ENCODE data around the gene BANF1. TPM values are rescaled to one million over a fixed set of nuclear protein-coding genes. Genes with fewer than 3 reads are reported as not detected.
A peak's percentile ranks its signal among the peaks of the same experiment; 100 is the strongest.

The BANF1 gene
- 100 to 1,000 TPM; 158 to 245 TPM for total RNA-seq

DNA sequence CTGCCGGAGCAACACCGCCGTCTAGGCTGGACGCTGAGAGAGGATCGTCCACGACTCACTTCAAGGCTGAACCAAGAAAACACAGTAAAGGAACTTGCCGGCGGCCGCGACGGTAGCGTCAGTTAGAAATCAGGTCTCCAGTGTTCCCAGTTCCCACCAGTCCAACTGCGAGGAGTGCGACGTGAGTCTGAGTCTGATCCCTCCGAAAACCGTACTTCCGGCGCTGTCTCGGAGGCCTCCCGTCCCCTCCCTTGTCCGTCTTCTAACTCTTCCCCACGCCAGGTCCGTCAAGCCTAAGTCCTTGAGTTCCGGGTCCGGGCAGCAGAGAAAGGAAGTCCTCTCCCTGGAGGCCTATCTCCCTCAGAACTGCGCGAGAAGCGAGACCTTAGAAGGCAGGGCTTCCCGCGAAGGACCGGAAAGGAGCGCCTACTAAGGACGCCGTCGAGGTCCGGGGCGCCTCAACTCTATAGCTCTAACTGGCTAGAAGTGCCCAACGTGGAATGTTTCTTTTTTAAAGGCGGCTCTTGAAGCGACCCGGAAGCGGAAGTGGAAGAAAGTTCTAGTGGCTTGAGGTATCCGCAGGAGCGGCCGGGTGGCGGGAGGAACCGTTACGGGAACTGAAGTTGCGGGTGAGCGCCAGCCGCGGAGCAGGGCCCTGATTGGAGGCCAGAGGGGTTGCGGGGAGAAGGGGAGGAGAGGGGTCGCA, at the start of gene BANF1, which contains the start of gene EIF1AD:
BANF1 (plus strand) TSS at position 562 of the 706 bp plus-strand sequence. CDS start 748 bp downstream, outside the sequence.
EIF1AD (minus strand) TSS at position 216 of the 706 bp plus-strand sequence. CDS start 1,768 bp downstream, outside the sequence.
- Mint-ChIP-seq H3K4me1 (peaks cover 6% of the 10 kb centered on the region), H3K9me3 (no peaks in the 10 kb centered on the region), H3K27me3 (no peaks in the 10 kb centered on the region), H3K36me3 (ENCODE audit: low read depth) (peaks cover 88% of the 10 kb centered on the region), H3K4me3 (peak within 1 kb of the TSS; percentile 100), H3K27ac (peak within 1 kb of the TSS; percentile 99)
- peak; percentile 86 for ATAC-seq (replicated peaks)

- Mint-ChIP-seq H3K4me1 (no peaks in the 10 kb centered on the region), H3K27ac (no peak overlapping the region), H3K27me3 (no peaks in the 10 kb centered on the region), H3K4me3 (no peak overlapping the region), H3K36me3 (ENCODE audit: low read depth) (no peaks in the 10 kb centered on the region), H3K9me3 (no peaks in the 10 kb centered on the region)
- no peak for ATAC-seq (replicated peaks)
Measured at GRCh38 chr11:65953471-65953870, 48.8 kb upstream of the BANF1 start.

DNA sequence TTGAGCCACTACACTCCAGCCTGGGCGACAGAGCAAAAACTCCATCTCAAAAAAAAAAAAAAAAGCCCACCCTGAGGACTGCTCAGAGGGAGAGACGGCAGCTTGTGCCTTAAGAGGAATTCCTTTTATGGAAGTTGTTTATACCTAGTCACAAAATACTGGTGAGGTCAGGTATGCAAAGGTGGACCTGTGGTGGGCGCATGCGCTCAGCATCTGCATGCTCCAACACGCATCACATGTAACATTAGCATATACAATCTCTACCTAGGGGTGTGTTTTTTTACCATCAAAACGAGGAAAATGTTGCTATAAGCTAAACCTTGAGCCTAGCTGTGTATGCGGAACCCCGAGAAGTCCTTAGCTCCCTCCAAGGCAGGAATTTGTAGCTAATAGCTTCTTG, 47.5 kb upstream of the BANF1 start:
- no peak overlapping the region for H3K4me3 Mint-ChIP-seq
- H3K27me3 Mint-ChIP-seq: no peaks in the 10 kb centered on the region
- H3K9me3 Mint-ChIP-seq: no peaks in the 10 kb centered on the region
- no peak overlapping the region for H3K27ac Mint-ChIP-seq
- no peaks in the 10 kb centered on the region for H3K36me3 Mint-ChIP-seq (ENCODE audit: low read depth)
- ATAC-seq (replicated peaks): no peak
- no peaks in the 10 kb centered on the region for H3K4me1 Mint-ChIP-seq

- peak overlapping the region; percentile 90 for H3K27ac Mint-ChIP-seq
Measured at GRCh38 chr11:65958291-65958690, 44.0 kb upstream of the BANF1 start.

GRCh38 chr11:65958774-65959420, 43.4 kb upstream of the BANF1 start:
- ATAC-seq (replicated peaks): no peak
- no peaks in the 10 kb centered on the region for H3K9me3 Mint-ChIP-seq
- H3K27ac Mint-ChIP-seq: peak overlapping the region; percentile 90
- no peak overlapping the region for H3K4me3 Mint-ChIP-seq
- H3K4me1 Mint-ChIP-seq: peaks cover 13% of the 10 kb centered on the region
- H3K36me3 Mint-ChIP-seq (ENCODE audit: low read depth): peaks cover 24% of the 10 kb centered on the region
- no peaks in the 10 kb centered on the region for H3K27me3 Mint-ChIP-seq

More at GRCh38 chr11:65958291-65958690, 44.0 kb upstream of the BANF1 start:
- Mint-ChIP-seq H3K4me1 (peaks cover 12% of the 10 kb centered on the region), H3K9me3 (no peaks in the 10 kb centered on the region), H3K4me3 (peak overlapping the region; percentile 71), H3K27me3 (no peaks in the 10 kb centered on the region), H3K36me3 (ENCODE audit: low read depth) (peaks cover 18% of the 10 kb centered on the region)
- no peak for ATAC-seq (replicated peaks)

GRCh38 chr11:65960824-65961266, 41.5 kb upstream of the BANF1 start:
- H3K27ac Mint-ChIP-seq: peak overlapping the region; percentile 90
- H3K4me1 Mint-ChIP-seq: peaks cover 15% of the 10 kb centered on the region
- H3K36me3 Mint-ChIP-seq (ENCODE audit: low read depth): peaks cover 43% of the 10 kb centered on the region
- H3K27me3 Mint-ChIP-seq: no peaks in the 10 kb centered on the region
- no peaks in the 10 kb centered on the region for H3K9me3 Mint-ChIP-seq
- H3K4me3 Mint-ChIP-seq: peak overlapping the region; percentile 94
- peak; percentile 1 for ATAC-seq (replicated peaks)

DNA sequence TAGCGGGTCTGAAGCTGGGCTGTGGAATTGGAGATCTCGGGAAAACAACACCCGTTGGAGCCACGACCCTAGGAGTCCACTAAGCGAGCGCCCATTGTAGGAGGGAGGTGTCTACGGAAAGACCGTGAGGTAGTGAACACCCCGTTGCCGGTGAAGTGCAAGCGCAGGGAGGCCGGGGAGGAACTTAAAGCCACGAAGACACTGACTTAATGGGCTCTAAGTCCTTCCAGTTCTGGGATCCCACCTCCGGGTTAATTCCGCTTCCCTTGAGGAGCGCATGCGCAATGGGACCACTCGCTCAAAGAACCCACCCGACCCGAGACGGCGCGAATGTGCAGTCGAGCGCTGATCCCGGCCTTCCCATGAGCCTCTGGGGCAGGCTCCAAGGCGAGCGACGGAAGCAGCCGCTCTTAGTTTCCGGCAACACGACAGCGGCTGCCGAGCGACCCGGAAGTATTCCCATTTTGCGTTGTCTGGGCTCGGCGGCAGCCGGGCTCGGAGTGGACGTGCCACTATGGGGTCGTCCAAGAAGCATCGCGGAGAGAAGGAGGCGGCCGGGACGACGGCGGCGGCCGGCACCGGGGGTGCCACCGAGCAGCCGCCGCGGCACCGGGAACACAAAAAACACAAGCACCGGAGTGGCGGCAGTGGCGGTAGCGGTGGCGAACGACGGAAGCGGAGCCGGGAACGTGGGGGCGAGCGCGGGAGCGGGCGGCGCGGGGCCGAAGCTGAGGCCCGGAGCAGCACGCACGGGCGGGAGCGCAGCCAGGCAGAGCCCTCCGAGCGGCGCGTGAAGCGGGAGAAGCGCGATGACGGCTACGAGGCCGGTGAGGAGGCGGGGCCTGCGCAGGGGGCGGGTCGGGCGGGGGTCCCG, 40.8 kb upstream of the BANF1 start, which contains the start of gene SART1:
SART1 (plus strand) TSS at position 468 of the 874 bp plus-strand sequence; CDS start at position 515, 47 bp downstream.
- peak; percentile 93 for ATAC-seq (replicated peaks)
- Mint-ChIP-seq H3K36me3 (ENCODE audit: low read depth) (peaks cover 50% of the 10 kb centered on the region), H3K27me3 (no peaks in the 10 kb centered on the region), H3K9me3 (no peaks in the 10 kb centered on the region), H3K4me1 (peaks cover 17% of the 10 kb centered on the region), H3K4me3 (peak within 1 kb of the TSS; percentile 94), H3K27ac (peak within 1 kb of the TSS; percentile 90)

DNA sequence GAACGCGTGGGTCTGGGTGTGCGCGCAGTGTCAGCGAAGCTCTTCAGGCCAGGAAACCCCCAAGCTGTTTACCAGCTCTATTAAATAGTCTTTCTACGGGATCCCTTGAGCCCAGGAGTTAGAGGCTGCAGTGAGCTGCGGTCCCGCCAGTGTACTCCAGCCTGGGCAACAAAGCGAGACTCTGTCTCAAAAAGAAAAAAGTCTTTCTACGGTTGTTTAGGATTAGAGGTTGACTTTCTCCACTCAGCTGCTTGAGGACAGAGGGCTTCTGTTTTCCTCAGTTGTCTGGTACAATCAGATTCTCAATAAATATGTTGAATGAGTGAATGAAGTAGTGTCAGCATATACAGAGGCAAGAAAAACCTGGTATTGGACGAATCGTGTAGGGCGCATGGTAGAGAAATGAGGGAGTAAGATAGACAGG, 40.1 kb upstream of the BANF1 start:
- peak overlapping the region; percentile 90 for H3K27ac Mint-ChIP-seq
- no peak for ATAC-seq (replicated peaks)
- peaks cover 56% of the 10 kb centered on the region for H3K36me3 Mint-ChIP-seq (ENCODE audit: low read depth)

GRCh38 chr11:65964906-65965305, 37.4 kb upstream of the BANF1 start:
- Mint-ChIP-seq H3K27ac (no peak overlapping the region), H3K9me3 (no peaks in the 10 kb centered on the region), H3K4me3 (no peak overlapping the region), H3K27me3 (no peaks in the 10 kb centered on the region), H3K36me3 (ENCODE audit: low read depth) (peaks cover 84% of the 10 kb centered on the region), H3K4me1 (peaks cover 26% of the 10 kb centered on the region)
- ATAC-seq (replicated peaks): no peak

More for the DNA sequence above, 40.1 kb upstream of the BANF1 start:
- no peaks in the 10 kb centered on the region for H3K27me3 Mint-ChIP-seq
- H3K4me1 Mint-ChIP-seq: peaks cover 17% of the 10 kb centered on the region
- H3K4me3 Mint-ChIP-seq: peak overlapping the region; percentile 94
- no peaks in the 10 kb centered on the region for H3K9me3 Mint-ChIP-seq

- ATAC-seq (replicated peaks): no peak
- no peak overlapping the region for H3K4me3 Mint-ChIP-seq
- no peaks in the 10 kb centered on the region for H3K9me3 Mint-ChIP-seq
- H3K27ac Mint-ChIP-seq: no peak overlapping the region
- no peaks in the 10 kb centered on the region for H3K27me3 Mint-ChIP-seq
- peaks cover 92% of the 10 kb centered on the region for H3K36me3 Mint-ChIP-seq (ENCODE audit: low read depth)
- H3K4me1 Mint-ChIP-seq: peaks cover 26% of the 10 kb centered on the region
Measured at GRCh38 chr11:65965986-65966762, 36.1 kb upstream of the BANF1 start.

DNA sequence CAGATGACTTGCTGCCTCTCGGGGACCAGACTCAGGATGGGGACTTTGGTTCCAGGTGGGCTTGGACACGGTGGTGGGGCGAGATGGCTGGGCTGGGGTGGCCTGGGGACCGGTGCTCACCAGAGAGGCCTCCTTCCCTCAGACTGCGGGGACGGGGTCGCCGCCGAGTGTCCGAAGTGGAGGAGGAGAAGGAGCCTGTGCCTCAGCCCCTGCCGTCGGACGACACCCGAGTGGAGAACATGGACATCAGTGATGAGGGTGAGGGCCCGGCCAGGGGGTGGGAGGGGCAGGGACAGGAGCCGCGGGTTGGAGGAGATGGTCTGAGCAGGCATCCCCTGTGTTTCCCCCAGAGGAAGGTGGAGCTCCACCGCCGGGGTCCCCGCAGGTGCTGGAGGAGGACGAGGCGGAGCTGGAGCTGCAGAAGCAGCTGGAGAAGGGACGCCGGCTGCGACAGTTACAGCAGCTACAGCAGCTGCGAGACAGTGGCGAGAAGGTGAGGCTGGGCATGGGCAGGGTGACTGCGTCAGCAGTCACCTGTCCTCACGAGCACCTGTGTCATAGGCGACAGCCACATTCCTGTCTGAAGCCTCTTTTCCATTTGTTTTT, 34.9 kb upstream of the BANF1 start:
- no peak for ATAC-seq (replicated peaks)
- Mint-ChIP-seq H3K27me3 (no peaks in the 10 kb centered on the region), H3K9me3 (no peaks in the 10 kb centered on the region), H3K4me1 (peaks cover 23% of the 10 kb centered on the region), H3K27ac (no peak overlapping the region), H3K36me3 (ENCODE audit: low read depth) (peaks cover 94% of the 10 kb centered on the region), H3K4me3 (no peak overlapping the region)

DNA sequence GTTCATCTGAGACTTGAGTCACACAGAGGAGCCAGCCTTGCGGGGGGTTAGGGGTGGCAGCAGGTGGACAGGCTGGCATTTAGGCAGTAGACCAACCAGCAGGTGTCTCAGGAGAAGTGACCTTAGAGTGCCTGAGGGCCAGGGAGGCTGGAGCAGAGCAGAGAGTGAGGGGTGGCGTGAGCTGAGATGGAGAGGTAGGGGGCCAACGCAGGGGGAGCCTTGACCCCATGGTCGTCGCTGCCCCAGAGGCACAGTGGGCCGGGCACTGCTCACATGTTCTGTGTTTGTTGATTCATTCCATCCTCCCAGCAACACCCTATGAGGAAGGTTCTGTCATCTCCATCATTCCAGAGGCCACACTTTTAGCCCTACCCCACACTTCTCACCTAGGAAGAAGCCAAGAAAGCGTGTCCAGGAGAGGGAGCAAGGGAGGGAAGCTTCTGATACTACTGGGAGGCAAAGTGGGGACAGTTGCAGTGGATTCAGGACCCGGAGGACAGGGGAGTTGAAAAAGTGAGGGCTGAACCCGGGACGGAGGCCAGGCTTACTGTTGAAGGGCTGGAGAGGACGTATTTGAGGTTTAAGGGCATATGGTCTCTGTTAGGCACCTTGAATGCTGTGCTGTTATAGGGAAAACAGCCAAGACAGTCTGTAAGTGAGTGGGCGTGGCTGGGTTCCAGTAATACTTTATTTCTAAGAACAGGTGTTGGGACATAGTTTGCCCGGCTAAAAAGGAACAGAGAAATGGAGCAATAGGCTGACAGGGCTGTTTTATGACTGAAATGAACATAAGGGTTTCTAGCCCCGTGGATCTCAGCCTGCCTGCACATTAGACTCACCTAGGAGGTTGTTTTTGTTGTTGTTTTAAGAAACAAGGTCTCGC, 33.5 kb upstream of the BANF1 start:
- H3K27me3 Mint-ChIP-seq: no peaks in the 10 kb centered on the region
- H3K27ac Mint-ChIP-seq: peak overlapping the region; percentile 49
- H3K9me3 Mint-ChIP-seq: no peaks in the 10 kb centered on the region
- peaks cover 94% of the 10 kb centered on the region for H3K36me3 Mint-ChIP-seq (ENCODE audit: low read depth)
- H3K4me1 Mint-ChIP-seq: peaks cover 14% of the 10 kb centered on the region
- no peak for ATAC-seq (replicated peaks)
- H3K4me3 Mint-ChIP-seq: no peak overlapping the region

All from activated T-helper 17 cell treated with anti-CD3 and anti-CD28 coated beads, Interleukin-2, amount 50 U/mL, for 72 hours (primary cell).